IPS-NIHi11 (cell line): ENCODE data around the gene TNFRSF18.

Experiments used
- DNase-seq: peaks from one replicate; pipeline ENCODE4 v3.0.0; 2012; ENCODE audit warnings: mixed read lengths, low spot score

Gene TNFRSF18

DNA sequence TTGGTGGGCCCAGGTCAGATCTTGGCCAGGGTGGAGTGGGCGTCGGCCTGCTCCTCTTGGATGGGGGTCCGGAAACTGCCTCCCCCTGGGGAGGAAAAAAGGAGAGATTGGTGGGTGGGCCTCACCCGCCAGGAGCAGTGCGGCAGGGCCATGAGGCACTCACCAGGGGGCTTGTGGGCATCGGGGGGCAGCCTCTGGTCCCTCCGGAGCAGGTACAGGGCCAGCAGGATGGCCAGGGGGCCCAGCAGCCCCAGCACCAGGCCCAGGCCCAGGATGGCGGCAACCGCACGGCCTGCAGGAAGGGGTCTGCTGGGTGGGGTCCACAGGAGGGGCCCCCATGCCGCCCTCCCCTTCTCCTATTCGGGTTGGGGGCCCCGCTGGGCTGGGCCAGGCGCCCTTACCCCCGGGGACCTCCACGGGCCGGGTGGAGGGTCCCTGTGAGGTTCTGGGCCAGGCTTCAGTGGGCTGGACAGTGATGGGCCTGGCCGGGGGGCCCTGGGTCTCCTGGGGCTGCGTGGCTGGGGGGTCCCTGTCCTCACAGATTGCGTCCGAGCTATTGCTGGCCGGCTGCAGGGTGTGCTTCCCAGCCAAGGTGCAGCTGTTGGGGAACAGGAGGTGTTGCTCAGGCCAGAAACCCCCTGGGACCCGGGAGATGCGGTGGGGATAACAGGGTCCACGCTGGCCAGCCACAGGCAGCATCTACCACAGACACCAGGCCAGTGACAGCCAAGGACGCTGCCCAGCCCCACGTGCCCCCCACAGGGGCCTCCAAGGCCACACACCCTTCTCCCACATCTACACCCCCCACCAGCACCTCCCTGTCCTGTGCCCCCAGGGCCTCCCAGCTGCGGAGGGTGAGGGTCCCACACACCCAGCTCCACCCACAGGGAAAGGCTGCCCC is 5.4 kb upstream of the TNFRSF18 start:
- no peak for DNase-seq

DNA sequence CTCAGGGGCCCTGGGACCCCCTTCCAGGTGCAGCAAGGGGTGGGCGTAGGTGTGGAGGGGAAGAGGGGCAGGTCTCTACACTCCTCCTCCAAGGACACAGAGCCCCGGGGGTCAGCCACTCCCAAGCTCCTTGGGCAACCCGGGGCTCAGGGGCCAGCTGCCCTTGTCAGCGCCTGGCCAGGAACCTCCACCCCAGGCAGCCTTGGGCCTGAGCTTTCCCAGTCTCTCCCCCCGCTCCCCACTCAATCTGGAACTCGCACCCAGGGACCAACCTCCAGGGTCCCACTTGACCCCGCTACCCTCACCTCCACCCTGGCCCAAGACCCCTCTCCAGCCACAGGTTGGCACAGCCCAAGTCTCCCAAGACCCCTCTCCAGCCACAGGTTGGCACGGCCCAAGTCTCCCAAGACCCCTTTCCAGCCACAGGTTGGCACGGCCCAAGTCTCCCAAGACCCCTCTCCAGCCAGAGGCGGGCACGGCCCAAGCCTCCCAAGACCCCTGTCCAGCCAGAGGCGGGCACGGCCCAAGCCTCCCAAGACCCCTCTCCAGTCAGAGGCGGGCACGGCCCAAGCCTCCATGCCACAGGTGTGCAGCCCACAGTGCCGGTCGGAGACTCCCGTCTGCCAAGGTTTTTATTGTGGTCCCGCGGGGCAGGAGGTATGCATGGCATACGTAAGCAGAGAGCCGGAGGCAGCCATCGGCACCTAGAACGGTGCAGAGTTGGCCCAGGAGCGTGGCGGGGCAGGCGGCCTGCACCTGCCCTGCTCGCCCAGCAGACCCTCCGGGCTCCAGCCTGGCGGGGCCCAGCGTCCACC is 4.5 kb upstream of the TNFRSF18 start:
- no peak for DNase-seq

DNA sequence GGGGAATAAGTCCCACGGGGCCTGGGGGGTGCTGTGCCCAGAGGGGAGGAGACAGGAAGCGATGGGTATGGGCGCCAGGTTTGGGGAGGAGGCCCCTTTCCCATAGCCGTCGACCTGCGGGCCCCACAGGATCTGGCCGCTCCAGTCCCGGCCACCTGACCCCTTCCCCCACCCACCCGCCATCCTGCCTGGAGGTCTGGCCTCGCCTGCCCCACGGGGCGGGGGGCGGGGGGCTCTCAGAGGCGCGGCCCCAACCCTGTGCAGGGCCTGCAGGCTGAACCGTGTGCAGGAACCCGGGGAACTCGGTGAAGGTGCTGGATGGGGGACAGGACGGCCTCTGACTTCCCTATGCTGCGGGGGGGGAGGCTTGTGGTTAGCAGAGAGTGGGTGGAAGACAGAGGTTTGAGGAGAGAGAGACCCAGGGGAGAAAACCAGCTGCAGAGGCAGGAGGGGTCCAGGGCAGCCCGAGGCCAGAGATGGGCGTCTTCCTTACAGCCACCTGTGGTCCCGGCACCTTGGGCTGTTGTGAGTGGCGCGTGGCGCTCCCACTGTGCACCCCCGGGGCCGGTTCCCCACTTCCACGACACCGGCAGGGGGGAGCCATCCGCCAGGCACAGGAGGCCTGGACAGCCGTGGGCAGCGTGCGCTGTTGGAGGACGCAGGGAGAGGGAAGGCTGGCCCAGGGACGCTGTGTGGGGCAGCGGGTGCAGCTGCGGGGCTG is 2.5 kb upstream of the TNFRSF18 start:
- DNase-seq = no peak

DNA sequence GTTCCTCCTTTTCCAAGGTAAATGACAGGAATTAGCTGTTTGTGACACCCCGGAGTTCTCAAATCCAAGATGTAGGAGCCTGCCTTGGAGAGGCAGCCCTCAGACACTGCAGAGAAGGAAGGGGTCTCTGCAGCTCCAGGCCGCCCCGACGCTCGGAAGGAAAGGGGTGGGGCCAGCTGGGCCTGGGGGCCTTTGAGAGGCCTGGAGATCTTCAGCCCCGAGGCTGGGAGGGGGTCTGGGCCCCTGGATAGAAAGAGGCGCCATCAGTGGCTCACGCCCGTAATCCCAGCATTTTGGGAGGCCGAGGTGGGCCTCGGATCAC is 1.1 kb upstream of the TNFRSF18 start:
- no peak for DNase-seq

DNA sequence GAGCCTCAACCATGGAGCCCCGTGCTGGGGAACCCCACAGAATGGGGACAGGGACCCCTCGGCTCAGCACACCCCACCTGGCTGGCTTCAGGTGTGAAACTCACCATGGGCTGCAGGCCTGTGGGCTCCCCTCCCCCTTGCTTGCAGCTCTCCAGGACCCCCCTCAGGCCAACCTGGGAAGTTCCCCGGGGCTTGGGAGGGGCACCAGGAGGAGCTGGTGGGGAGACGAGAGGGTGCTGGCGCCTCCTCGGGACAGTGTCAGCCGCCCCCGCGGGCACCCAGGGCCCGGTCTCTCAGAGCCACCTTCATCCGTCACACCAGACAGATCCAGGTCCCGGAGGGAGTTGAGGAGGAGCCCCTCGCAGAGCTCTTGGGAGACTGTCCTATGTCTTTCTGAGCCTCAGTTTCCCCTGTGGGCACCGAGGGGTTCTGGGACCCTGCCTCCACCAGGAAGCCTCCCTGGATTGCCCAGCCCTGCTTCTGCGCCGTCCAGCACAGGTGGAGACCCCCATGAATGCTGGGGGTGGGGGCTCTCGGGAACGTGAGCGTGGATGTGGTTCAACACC is 657 bp upstream of the TNFRSF18 start:
- no peak for DNase-seq

DNA sequence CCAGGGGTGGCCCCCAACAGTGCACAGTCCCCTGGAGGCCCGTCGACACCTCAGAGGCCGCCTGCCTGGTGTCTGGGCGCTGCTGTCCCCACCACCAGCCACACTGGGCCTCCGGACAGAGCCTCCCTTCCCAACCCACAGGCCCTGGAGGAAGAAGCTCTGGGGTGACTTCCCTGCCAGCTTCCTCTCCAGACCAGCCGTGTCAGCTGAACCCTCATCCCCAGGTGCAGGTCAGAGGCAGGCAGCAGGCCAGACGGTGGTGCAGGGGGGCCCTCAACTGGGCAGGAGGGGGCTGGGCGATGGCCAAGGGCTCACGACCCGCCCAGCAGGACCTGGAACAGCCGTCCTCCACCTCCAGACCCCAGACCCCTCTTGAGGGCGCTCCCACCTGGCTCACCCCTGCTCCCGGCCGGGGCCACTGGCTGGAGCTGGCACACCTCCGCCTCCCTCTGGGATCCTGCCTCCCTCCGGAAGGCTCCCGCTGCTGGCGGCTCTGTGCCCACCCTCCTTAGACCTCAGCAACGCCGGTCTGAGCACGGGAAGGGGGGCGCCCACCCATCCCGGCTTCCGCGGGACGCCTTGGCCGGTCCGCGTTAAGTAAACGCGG is 520 bp downstream of the TNFRSF18 start:
- DNase-seq = no peak

DNA sequence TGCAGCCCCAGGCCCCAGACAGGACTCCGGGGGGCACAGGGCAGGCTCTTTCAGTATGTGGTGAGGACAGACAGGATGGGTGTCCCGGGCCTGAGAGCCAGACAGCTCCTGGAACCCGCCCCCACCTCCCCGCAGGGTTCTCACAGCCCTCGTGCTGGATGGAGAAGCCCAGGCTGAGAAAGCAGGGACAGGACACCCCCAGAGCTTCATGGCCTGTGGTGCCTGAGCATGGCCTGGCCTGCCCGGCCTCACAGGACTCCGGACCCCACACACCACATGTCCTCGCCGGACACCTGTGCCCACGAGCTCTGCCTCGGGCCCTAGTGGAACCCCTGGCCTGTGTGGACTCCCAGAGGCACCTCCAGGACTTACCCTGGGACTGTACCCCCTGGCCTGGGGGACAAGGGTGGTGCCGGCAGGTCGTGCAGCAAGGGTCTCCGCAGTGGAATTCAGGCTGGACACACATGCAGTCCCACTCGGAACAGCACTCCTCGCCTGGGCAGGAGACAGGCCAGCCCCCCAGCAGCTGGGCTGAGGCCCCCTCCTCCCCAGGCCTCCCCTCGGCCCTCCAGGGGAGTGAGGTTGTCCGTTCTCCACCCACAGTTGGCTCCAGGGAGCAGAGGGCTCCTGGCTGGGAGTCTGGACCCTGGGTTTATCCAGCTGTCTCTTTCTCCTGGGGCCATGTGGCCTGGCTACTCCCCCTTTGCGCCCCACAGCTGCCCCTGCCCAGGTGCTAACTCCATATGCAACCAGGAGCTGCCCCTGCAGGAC is 1.2 kb downstream of the TNFRSF18 start:
- DNase-seq = no peak

DNA sequence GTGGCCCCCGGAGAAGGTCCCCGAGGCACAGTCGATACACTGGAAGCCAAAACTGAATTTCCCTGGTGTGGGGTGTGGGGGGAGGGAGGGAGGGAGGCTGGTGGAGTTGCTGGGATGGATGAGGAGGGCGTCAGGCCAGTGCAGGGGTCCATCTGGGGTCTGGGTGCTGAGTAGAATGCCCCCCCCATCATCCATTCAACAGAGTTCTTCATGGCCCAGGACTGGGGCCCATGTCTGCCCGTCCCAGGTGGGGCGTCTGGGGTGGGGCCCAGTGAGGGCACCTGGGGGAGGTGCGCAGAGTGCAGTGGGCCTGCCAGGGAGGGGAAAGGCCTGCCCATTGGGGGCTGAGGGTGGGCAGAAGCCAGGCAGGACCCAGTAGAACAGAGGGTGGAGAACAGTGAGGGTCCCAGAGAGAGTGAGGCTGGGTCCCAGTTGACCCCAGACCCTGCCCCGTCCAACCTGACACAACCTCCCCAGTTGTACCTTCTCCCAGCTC is 1.9 kb downstream of the TNFRSF18 start:
- DNase-seq = no peak

DNA sequence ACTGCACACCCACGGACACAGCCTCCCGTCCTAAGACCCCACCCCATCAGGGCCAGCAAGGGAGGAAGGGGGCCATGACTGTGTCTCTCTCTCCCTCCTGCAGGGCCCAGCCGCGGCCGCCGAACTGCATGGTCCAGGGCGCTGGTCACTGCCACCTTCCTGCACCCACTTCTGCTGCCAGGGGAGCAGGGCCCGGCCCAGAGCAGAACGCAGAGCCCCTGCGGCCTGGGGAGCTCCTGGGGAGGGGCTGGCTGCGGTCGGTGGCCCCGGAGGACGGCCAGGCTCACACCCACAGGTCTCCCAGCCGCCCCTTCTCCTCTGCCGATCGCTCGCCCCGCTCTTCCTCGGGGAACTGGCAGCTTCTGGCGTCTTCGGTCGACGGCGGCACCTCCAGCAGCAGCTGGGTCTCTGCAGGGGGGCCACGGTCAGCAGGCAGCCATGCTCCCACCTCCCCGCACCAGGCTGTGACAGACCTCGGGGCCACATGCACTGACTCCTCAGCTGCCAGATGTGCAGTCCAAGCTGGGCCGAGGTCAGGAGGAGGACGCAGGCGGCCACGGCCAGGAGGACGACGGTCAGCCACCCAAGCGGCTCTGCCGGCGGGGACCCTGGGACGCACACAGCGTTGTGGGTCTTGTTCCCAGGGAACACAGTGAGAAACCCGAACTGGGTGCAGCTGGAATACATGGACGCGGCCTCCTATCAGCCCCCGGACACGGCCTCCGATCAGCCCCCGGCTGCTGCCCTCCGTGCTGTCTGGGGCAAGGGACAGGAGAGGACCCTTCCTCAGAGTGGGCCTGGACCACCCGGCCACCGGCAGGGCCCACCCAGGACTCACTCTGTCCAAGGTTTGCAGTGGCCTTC is 2.6 kb downstream of the TNFRSF18 start:
- DNase-seq = no peak

DNA sequence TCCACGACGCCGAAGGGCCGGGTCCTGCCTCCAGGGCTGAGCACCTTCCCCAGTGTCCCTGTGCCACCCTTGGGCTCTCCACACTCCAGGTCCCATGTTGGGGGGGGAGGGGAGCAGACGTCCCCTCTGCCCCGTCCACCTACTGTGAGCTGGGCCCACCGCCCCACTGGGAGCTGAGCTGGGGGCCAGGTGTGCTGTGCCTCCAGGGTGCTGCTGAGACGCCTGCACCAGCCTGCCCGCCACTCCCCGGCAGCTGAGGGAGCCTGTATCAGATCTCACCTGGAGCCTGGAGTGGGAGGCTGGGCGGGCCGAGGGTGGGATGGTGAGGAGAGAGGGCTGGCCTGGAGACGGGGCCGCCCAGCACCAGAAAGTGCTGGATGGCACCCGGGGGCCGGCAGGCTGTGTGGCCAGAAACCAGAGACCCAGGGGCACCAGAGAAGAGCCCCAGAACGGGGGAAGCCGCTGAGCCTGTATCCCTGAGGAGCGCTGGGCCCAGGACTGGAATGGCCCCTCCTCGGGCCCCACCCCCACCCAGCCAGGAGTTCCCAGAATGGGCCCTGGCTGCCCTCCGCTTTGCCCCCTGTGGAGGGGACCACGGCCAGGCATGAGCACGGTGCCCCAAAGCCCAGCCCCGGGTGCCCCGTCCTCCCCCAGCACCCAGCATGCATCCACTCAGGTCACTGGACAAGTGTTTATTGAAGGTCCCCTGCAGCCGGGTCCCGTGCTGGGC is 3.4 kb downstream of the TNFRSF18 start:
- DNase-seq = no peak

DNA sequence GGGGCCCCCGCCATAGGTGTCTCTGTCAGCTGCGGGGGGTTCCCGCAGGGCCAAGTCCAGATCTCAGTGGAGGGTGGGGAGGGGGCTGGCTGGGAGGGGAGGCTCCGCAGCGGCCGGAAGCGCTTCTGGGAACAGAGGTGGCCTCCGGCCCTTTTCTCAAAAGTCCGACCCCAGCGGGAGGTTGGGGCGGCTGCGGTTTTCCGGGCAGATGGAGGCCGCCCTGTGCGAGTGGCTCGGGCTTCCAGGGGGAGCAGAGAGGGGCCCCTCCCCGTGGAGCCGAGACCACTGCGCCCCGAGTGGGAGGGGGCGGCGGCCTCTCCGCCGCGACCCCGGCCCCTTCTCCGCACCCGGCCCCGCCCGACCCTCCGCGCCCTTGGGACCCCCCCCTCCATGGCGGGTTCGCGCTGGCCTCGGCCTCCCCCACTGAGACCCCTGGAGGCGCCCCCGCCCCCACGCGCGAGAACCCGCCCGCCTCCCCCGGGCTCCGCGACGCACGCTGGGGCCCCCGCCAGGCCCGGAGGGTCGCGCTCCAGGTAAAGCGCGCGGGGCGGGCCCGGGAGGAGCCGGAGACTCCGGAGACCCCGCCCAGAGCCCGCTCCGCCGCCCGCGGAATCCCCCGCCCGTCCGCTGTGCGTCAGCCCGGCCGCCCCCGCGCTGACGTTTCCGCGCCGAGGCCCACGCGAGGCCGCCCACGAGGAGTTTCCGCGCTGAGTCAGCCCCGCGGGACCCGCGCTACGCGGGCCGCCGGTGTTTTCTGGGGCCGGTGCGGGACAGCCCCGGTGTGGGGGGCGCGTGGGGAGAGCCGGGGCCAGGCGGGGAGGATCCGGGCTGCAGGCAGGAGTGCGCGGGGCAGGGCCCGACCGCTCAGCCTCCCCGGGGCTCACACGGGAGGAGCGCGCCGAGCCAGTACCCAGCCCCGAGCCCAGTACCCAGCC is 5.2 kb downstream of the TNFRSF18 start:
- DNase-seq = peak; percentile 90

DNA sequence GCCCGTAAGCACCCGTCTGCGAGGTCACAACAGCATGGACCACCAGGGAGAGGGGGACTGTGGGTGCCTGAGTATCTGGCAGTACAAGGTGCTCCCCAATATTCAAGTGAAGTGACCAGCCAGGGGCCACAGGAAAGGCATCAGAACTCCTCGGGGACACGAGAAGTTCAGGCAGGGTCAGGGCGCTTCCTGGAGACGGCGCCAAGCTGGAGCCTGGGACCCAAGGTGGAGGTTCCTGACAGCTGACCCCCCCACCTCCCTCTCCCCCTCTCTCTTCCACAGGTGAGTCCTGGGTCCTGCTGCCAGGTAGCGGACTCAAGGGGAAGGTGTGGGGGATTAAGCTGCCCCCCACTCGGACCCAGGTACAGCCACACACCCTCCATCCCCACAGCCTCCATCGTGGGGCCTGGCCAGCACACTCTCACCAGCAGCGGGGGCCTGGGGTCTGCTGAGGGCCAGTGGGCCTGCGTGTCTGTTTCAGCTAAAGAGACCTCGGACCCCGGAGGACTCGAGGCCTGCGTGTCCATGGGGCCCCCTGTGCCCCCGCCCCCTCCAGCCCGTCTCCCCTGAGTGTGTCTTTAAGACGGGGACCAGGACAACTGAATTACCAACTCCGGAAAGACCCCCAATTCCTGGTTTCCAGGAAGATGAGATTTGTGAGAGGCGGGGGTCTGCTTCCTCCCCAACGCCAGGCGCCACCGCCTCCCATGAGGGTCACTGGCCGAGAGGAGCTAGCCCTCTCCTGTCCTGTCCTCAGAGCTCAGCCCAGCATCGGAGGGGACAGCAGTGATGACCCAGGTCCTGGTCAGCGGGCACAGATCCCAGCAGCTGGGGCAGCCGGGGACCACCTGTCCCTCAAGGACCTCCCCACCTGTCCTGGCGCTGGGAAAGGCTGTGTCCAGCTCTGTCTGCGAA is 6.2 kb downstream of the TNFRSF18 start:
- no peak for DNase-seq

DNA sequence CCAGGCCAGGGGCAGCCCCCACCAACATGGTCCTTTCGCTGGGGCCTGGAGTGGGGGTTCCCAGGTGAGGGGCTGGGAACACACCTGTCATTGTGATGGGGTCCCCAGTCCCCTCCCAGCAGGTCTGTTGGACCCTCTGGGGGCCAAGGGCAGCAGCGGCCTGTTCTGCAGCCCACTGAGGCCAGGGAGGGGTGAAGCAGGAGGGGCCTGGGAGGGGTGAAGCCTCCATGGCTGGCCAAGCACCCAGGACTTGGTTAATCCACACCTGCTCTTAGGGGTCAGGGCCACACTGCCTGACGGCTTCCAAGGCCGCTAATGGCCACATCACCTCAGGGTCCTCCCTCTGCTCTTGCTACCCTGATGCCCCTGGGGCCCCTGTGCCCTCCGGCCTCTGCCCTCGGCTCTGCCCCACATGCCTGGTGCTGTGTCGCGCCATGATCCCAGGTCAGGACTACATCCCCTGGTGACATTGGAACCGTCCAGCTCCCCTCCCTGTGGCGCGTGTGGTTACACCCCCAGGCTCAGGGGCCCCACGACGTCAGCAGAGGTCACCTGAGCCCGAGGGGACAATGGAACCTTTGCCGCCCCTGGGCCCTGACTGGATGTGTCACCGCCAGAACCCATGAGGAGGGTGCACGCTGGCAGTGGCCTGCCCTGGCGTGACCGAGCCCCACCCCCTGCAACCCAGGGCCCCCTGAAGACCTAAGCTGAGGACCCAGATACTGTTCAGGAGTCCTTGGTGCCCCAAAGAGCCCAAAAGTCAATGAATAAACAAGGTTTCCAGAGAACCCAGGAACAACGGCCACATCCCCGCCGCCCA is 7.0 kb downstream of the TNFRSF18 start:
- no peak for DNase-seq

DNA sequence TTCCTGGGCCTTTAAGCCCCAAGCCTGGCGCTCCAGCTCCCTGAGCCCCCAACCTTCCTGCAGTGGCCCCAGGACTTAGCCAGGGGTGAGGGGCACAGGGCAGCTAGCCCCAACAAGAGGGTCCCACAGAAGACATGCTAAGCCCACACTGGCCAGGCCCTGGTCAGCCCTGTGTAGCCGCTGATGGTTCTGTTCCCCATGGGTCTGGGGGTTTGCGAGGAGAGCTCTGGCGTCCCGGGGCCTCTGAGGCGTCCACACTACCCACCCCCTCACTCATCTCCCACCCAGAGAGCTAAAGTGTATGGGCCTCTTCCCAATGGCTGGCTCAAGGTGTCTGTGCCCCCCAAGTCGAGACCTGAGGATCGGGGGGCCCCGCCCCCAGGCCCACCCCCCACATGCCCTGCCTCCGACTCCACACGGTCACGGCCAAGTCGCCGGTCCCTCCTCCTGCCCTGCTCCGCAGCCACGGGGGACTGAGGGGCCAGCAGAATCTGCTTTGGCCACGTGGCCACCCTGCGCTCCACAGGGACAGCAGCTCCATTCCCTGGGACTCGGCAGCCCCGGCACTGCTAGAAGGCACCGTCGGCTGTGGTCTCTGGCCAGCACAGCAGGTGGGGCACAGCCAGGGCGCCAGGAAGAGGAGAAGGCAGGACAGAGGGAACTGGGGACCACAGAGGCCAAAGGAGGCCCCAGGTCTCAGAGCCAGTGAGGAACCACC is 7.8 kb downstream of the TNFRSF18 start:
- DNase-seq = no peak
